HG03064 (cell line): ENCODE results near the gene ZFYVE21.

Experiments
- ATAC-seq: cut with Tn5 transposase; IDR thresholded peaks from one replicate; pipeline ENCODE4 v1.9.1; 2021; ENCODE audit warnings: low read depth; ENCODE audit not compliant: unreplicated experiment

ZFYVE21 gene

DNA sequence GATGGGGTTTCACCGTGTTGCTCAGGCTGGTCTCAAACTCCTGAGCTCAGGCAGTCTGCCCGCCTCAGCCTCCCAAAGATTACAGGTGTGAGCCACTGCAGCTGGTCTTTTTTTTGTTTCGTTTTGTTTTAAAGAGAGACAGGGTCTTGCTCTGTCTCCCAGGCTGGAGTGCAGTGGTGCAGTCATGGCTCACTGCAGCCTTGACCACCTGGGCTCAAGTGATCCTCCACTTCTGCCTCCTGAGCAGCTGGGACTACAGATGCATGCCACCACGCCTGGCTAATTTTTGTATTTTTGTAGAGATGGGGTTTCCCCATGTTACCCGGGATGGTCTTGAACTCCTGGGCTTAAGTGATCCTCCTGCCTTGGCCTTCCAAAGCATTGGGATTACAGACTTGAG lies 24.0 kb upstream of the ZFYVE21 start:
- ATAC-seq = peak; percentile 64

GRCh38 chr14:103692159-103692558 lies 23.5 kb upstream of the ZFYVE21 start:
- ATAC-seq = peak; percentile 20

DNA sequence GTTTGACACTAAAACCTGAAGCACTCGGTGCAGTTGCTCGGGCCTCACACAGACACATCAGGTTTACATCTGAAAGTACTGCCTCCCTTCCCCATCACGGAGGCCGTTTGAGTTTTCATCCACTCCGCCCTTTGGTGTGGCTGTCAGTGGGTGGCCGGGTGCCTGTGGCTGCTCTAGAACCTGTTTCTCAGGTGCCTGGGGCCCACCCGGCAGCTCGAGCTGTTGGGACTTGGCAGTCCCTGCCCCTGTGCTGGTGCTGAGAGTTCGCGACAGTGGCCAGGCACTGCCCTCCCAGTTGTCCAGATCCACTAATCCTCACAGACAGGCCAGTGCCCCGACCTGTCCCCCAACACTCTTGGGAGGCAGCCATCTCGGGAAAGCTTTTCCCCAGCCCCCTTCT lies 22.7 kb upstream of the ZFYVE21 start:
- ATAC-seq = no peak

GRCh38 chr14:103693515-103693914 lies 22.1 kb upstream of the ZFYVE21 start:
- ATAC-seq = no peak

- no peak for ATAC-seq
These were observed 21.0 kb upstream of the ZFYVE21 start for GRCh38 chr14:103694572-103695026.

DNA sequence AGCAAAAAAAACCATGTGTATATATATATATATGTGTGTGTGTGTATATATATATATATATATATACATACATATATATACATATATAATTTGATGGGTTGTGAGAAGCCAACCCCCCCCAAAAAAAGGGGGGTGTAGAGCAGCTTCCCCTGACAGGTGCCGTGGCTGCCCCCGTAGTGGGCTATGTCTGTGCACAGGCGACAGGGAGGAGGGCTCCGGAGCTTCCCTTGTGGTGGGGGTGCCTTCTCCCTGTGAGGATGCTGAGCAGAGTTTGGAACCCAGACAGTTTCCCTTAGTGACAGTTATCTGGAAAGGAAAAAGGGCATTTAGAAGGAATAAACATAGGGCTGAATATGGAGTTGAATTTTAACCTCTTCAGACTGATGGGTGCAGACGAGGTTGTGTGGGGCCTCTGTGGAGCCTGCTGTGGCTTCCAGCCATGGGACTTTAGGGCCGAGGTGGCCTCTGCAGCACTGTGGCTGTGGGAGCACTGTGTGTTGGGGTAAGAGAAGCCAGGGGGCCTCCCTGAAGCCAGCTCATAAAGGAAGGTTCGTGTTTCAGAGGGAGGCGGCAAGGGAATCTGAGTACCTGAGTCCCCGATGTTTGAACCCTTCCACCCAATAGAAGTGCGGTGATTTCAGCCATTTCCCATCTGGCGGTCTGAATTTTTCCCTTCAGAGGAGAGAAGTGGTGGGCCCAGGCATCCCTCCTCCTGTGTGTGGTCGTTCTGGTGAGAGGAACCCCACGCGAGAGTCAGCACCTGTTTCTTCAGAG lies 20.1 kb upstream of the ZFYVE21 start:
- no peak for ATAC-seq

- ATAC-seq = no peak
These were observed 19.6 kb upstream of the ZFYVE21 start for GRCh38 chr14:103696070-103696402.

GRCh38 chr14:103696466-103697071 lies 19.0 kb upstream of the ZFYVE21 start:
- no peak for ATAC-seq

GRCh38 chr14:103697206-103697602 lies 18.4 kb upstream of the ZFYVE21 start:
- no peak for ATAC-seq

DNA sequence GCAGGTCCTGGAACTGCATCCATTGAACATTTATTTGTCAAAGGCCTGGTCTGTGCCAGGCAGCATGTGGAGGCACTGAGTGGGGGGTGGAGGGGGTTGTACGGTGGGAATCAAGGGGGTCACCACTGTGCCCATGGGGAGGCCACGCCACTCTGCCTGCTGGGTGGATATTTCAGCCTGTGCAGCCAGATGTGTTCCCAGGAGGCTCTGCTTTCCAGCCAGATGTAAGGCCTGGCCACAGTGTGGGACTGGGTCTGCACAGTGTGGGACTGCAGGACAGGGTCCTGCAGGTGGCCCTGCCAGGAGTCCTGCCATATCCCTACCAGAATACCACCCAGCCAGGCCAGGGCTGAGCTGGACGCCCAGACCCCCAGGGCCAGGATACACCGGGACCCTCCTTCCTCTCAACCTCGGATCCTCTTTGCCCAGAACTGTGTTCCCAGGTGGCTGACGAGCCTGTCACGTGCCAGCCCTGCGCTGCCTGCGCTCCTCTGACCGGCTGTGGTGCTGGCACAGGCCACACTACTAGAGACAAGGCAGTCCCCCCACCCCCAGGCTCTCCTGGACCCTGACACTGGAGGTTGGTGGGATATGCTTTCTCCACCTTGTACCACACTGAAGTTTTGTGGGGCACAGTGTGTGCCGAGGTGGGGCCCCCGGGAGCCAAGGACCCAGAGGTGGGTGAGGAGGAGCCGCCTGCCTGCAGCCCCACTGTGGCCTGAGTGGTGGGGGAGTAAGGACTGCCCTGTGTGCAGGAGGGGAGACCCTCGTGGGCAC lies 17.8 kb upstream of the ZFYVE21 start:
- ATAC-seq = no peak

- no peak for ATAC-seq
These were observed 17.0 kb upstream of the ZFYVE21 start for GRCh38 chr14:103698380-103699260.

GRCh38 chr14:103699261-103699661 lies 16.3 kb upstream of the ZFYVE21 start:
- ATAC-seq = no peak

- no peak for ATAC-seq
These were observed 15.5 kb upstream of the ZFYVE21 start for GRCh38 chr14:103699901-103700752.

GRCh38 chr14:103700753-103701490 lies 14.7 kb upstream of the ZFYVE21 start:
- ATAC-seq = no peak

- ATAC-seq = no peak
These were observed 13.5 kb upstream of the ZFYVE21 start for GRCh38 chr14:103702095-103702494.

DNA sequence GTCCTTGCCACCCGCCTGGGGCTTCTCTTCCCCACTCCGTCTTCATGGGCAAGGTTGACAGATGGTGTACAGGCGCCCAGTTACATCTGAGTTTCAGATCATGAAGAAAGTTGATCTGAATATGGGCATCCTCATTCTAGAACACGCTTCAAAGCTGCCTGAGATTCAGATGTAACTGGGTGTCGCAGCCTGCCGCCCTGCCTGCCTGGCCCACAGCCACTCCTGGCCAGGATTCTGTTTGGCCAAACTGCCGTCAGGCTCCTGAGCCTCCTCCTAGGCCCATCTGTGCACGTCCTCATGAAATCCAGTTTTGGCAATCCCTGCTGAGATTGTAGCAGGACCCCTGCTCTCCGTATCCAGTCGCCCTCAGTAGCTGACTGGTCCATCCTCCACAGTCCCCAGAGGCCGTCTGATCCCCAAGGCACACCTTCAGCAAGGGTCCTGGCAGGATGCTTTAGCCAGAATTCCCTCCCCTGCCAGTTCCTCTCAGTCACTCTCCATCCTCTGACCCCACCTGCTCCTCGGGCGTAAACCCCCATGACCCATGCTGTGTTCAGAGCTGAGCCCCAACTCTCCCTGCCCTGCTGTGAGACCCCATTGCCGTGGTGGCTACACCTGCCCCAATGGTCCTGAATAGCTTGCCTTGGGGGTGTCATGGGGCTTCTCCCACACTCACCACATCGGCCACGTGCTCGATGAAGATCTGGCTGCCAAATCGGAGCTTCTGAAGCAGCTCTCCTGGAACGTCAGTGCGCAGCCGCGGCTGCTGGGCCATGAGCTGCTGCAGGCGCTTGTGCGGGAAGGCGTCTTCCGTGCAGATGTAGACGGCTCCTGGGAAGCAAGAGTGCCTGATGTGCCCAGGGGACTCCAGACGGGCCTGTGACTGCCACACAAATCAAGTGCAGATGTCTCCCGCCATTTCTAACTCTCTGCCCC lies 12.8 kb upstream of the ZFYVE21 start:
- ATAC-seq = no peak

GRCh38 chr14:103703433-103704385 lies 11.9 kb upstream of the ZFYVE21 start:
- no peak for ATAC-seq
